Endometrium (tissue), 2 donors: Measurements from ENCODE around the gene ARF4.

ENCODE experiments used
- FAIRE-seq: peaks from 2 replicates; lab custom pipeline; 2012; peaks lifted over from hg19 to GRCh38; lab: Jason Lieb, UNC
- donor health status: control.
- donor health status: control.

Gene ARF4

DNA sequence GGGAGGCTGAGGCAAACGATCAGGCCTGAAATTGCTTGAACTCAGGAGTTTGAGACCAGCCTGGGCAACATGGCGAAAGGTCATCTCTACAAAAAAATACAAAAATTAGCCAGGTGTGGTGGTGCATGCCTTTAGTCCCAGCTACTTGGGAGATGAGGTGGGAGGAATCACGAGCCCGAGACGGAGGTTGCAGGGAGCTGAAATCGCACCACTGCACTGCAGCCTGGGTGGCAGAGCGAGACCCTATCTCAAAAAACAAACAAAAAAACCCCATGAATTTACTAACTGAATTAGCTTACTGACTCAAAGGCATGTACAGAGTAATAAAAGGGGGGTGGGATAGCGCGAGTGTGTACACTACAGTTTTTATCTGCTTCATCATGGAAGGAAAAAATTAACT lies 19.3 kb downstream of the ARF4 start:
- no peak for FAIRE-seq

- FAIRE-seq: no peak
These were observed 21.0 kb downstream of the ARF4 start for GRCh38 chr3:57575966-57576626.

GRCh38 chr3:57572096-57572495 lies 25.0 kb downstream of the ARF4 start:
- FAIRE-seq: no peak

DNA sequence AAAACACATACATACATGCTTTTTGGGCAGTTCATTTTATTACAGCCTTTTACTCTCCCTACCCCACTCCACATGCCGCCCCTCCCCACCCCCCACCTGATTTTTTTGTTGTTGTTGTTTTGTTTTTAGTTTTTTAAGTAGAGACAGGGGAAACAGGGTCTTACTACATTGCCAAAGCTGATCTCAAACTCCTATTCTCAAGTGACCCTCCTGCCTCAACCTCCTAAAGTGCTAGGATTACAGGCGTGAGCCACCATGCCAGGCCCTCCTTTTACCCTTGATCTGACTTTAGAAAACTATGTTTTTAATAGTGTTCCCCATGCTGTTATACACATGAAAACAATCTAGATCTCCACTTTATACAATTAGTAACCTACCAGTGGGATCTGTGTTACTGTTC lies 26.3 kb downstream of the ARF4 start:
- FAIRE-seq: no peak

DNA sequence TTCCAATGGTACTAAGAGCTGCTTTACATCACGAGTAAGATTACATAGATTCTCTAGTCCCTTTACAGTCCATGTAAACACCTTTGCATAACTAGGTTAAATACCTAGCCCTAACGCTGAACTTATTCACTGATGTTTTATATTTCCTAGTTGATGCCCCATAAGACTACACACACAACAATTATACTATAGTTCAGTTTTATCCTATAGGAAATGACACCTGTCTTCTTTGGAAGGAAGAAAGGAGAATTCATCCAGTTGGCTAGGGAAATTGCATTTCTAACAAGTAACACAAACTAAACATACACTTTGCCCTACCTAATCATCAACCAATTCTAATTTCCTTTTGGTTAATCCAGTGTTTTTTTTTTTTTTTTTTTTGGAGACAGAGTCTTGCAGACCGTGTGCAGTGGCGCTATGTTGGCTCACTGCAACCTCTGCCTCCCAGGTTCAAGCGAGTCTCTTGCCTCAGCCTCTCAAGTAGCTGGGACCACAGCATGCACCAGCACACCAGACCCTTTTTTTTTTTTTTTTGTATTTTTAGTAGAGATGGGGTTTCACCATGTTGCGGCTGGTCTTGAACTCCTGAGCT lies 27.2 kb downstream of the ARF4 start:
- FAIRE-seq: no peak

DNA sequence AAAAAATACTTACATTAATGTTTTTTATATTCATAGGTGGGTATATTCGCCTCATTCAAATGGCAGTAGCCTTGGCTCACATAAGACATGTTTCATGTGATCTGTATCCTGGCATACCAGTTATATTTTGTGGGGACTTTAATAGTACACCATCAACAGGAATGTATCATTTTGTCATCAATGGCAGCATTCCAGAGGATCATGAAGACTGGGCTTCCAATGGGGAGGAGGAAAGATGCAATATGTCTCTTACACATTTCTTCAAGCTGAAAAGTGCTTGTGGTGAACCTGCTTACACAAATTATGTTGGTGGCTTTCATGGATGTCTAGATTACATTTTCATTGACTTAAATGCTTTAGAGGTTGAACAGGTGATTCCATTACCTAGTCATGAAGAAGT lies 37.6 kb downstream of the ARF4 start:
- FAIRE-seq: no peak

- no peak for FAIRE-seq
These were observed 40.0 kb downstream of the ARF4 start for GRCh38 chr3:57557085-57557537.

DNA sequence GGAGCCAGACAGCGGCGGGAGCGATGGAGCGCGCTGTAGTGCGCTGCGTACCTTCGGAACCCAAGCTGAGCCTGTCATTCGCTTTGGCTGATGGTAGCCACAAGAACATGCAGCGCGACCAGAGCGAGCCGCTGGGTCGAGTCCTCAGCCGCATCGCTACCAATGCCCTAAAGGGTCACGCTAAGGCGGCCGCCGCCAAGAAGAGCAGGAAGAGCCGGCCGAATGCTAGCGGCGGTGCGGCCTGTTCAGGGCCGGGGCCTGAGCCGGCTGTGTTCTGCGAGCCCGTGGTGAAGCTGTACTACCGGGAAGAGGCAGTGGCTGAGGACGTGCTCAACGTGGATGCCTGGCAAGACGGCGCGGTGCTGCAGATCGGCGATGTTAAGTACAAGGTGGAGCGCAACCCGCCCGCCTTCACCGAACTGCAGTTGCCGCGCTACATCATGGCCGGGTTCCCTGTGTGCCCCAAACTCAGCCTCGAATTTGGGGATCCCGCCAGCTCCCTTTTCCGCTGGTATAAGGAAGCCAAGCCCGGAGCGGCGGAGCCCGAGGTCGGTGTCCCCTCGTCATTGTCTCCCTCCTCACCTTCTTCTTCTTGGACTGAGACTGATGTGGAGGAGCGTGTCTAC lies 40.6 kb downstream of the ARF4 start:
- FAIRE-seq: no peak

- FAIRE-seq: no peak
These were observed 41.2 kb downstream of the ARF4 start, which contains the start of gene PDE12 for GRCh38 chr3:57555738-57556458. Gene PDE12 (plus strand): TSS chr3:57556274. CDS start chr3:57556380, 106 bp downstream.

DNA sequence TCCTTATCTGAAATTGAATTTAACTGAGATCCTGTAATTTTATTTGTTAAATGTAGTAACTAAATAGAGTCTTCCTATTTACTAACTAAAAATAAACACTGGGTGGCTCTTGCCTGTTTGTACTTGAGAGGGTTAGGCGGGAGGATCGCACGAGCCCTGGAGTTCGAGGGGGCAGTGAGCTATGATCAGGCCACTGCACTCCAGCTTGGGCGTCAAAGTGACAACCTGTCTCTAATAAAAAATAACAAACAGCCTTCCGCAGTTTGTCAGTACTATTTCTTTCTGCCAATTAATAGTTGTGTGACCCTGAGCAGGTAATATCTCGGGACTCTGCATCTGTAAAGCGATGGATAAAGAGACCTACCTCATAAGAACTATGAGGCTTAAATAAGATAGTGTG lies 41.8 kb downstream of the ARF4 start:
- no peak for FAIRE-seq

- no peak for FAIRE-seq
These were observed 50.5 kb downstream of the ARF4 start for GRCh38 chr3:57546616-57547015.

GRCh38 chr3:57545636-57546268 lies 51.4 kb downstream of the ARF4 start:
- no peak for FAIRE-seq

DNA sequence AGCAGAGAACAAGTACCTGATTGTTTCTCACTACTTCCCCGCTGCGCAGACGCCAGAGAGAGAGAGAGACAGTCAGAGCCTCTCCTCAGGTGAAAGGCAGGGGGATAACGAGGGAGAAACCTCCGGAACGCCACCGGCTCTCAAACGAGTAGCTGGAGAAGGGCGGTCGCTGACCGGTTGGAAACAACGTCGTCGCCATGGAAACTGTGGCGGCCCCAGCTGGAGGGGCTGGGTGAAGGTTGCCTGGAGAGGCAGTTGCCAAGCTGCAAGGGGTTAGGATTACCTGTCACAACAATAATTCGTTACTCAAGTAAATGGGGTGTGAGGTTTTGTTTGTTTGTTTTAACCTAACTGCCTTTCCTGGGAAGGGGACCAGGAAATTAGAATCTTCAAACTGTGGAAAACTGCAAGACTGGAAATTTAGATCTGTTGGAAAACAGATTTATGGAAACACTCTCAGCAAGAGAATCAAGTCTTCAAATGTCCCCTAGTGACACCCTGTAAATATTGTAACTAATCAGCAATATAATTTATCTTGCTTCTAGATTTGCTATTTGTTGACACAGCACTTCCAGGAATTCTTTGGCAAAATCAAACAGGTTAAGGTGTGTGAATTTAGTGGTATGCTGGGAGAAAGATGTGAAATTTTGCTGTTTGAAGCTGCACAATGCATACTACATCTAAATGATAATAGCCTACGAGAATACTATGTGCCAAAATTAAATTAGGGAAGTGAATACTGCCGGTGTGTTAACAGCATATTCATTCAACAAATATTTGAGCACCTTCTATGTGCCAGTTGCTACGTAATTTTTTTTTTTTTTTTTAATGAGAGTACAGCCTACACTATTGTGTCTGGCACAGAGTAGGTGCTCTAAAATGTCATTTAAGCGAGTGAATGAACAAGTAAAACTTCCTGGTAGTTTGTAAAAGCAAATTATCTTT lies 52.7 kb downstream of the ARF4 start, which contains the start of gene DNAH12:
Gene DNAH12 (minus strand): TSS at position 164 of the 945 bp plus-strand sequence. CDS start 1,474 bp downstream, outside the sequence.
- FAIRE-seq: no peak

GRCh38 chr3:57538465-57538864 lies 58.7 kb downstream of the ARF4 start:
- no peak for FAIRE-seq

- no peak for FAIRE-seq
These were observed 67.0 kb downstream of the ARF4 start for GRCh38 chr3:57530071-57530608.
